ENCODE measurements around the gene PARVA.

PARVA gene

DNA sequence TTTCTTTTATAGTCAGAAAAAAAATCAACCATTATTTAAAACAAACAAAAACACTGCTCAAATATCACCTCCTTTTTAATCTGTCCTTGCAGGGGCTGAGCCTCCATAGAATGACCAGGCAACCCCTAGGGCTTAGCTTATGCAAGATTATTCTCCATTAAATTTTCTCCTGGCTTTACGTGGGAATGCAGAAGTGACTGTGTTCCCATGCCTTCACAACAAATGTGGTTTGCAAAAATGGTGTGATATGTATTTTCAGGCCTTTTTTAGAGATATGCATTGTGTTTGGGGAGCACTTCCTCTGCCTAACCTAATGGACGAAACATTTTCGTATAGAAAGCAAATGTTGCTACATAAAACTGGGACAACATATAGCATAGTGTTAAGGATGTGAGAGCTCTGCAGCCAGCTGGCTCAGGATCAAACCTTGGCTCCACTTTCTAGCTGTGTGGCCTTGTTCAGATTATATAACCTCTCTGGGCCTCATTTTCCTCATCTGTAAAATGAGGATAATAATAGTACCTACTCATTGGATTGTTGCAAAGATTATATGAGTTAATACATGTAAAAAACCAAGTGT, 82.6 kb downstream of the PARVA start:
- DNase-seq = peak; percentile 60

DNA sequence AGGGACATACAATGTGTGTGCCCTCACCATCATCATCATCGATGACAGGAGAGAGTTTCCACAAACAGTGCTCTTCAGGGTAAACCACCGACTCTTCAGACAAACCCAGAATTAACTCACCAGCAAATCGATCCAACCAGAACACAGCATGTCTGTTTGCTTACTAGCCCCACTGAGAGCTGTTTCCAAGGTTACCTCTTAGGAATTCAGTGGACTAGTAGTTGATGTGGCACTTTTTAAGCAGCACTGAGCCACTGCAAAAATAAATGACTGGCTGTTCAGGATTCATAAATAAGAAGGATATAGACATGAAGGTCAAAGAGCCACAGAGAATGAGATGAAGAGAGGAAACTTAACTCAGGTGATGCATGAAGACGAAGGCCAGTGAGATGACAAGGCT, 83.1 kb downstream of the PARVA start:
- DNase-seq = peak; percentile 57

DNA sequence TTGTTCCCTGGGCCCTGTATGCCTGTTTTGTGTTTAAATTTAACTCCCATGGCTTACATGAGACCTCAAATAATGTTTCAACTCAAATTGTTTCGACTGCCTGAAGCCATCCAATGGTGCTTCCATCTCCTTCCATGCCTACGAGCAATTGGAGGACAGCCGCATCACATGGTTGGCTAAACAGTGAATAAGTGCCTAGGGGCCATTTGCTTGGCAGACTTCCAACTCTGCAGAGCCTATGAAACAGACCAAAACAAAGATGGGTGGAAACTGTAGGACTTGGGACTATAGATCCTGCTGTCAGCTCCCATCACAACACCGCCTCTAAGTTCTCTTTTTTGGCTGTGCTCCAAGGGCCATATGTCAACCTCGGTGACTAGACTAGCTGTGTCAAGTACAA, 84.1 kb downstream of the PARVA start:
- no peak for DNase-seq

DNA sequence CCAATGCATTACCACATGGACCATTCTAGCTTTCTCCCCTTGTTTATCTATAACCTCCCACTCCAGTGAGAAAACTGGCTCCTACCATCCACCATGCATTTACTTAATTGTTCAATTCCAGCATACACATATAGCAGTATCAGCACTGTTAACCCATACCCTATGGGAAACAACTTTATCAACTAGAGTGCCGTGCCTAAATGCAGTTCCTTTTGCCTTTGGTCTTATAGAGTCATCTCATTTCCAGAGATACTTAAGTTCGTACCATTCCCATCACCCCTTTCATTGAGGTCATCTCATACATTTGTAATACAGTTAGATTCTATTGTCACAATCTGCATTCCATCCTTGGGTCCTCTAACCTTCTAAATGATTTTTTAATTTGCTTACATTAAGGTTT, 86.9 kb downstream of the PARVA start:
- no peak for DNase-seq

DNA sequence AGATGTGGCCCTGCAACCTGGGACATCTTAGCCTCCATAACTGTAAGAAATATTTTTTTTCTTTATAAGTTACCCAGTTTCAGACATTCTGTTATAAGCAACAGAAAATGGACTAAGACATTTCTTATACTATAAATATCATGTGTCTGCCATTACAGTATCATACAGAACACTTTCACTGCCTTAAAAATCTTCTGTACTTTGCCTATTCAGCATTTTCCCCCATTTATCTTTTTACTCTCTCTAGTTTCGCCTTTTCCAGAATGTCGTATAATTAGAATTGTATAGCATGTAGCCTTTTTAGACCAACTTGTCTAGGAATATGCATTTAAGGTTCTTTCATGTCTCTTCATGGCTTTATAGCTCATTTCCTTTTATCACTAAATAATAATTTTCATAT, 88.0 kb downstream of the PARVA start:
- no peak for DNase-seq

DNA sequence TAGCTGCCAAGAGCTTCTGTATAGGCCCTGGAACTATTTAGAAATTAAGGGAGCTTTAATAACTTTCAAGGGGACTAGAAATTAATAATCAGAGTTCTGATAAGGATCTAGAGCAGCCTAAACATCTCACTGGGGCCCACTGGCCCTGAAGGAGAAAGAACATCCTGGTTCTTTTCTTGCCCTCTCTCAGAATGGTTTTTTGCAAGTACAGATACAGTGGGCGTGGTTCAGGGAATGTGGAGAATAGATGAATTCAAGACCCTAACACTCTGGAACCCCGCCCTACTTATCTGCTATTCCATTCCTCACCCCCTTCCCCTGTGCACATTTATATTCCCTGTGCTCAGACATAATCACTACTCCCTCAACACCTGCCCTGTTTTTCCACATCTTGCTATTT, 90.2 kb downstream of the PARVA start:
- no peak for DNase-seq

DNA sequence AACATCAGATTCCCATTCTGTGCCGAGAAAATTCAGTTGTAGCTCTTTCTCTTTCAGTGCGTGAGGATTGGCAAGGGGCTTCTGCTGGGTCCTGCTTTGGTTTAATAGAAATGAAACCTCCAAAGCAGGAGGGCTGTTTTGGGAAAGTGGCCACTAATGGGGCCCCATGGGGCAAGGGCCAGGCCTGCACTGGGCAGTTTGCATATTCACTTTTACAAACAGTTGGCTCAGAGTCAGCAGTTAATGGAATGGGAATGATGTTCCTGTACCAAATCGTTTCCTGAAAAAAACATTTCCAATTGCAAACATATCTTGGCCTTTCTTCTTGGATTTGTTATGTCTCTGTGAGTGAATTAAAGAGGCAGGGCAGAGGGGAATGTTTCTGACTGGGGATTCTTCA, 92.1 kb downstream of the PARVA start:
- DNase-seq = peak; percentile 24

DNA sequence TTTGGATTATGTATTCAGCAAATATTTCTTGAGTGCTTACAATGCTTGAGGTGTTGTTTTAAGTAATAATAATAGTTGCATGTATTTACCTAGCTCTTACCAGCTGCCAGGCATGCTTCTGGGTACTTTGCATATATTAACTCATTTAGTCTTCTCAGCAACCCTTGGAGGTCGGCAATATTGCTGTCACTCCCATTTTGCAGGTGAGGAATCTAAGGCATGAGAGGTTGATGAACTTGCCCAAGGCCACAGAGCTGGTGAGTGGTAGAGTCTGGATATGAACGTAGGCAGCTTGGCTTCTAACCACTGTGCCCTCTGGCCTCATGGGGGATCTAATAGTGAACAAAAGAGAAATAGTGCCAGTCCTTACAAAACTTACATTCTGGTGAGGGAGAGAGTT, 92.9 kb downstream of the PARVA start:
- DNase-seq = no peak

DNA sequence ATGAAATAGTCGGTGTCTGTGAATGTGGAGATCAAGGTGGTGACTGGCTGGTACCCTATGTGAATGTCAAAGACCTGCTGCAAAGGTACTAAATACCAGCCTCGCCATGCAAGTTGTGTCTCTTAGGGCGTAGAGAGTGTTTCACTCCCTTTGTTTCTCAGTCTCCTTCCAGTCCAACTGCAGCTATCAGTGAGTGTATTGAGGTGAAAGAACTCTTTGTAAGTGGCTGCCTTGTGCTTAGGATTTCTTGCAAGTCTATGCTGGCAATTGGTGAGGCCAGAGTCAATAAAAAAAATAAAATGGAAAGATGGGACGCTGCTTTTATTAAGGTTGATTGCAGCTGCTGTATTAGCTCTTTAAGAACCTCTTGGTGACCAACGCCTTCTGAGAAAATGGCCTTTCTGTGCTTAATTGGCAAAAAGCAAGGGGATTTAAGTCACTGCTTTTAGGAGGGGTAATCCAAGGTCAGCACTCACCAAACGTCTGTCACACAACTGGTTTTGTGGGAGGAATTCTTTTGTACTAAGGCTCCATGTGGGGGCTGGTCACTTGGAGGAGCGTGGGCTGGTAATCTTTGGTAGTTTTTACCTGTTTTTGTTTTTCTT, 95.1 kb downstream of the PARVA start:
- DNase-seq = no peak

DNA sequence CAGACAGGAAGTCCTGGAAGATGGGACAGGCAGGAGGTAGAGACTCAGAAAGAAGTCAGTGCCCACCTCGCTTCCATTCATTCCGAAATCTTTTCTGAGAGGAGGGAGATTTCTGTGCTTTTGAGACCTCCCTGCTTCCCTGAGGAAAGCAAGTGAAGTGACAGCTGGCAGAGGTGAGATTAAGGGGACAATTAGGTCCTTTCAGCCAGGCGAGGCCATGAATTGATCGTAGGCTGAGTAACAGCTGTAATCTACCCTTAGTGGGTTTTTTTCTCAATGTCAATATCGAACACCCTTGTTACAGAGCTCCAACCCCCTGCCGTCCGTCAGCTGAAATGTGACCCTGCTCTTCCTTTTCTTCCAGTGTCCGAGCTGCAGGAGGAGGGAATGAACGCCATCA, 96.0 kb downstream of the PARVA start:
- DNase-seq = no peak

DNA sequence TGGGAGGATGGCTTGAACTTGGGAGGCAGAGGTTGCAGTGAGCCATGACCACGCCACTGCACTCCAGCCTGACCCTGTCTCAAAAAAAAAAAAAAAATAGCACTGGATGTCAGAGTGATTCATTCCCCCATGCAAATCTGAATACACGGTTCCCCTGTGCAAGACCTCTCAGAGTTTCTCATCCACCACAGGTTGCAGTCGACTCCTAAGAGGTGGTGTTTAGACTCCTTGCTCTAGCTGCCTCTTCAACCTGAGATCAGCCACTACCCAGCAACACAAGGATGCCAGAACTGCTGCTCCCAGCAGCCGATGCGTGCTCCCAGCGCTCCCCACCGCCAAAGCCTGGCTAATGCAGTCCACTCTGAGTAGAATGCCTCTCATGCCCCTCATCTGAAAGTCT, 97.5 kb downstream of the PARVA start:
- no peak for DNase-seq

DNA sequence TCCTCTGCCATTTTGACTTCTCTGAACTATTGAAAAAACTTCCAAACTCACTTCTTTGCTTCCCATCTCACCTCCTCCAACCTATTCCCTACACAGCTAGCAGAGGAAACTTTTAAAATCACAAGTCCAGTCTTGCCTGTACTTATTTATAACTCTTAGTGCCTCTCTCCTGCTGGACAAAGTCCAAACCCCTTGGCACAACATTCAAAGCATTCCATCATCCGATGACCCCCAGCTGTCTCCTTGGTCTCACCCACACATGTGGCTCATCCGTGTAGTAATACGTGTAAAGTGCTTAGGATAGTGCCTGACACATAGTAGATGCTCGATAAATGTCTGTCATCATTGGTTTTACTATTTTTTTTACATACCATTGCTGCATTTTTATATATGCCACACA, 101.4 kb downstream of the PARVA start:
- DNase-seq = peak; percentile 80

DNA sequence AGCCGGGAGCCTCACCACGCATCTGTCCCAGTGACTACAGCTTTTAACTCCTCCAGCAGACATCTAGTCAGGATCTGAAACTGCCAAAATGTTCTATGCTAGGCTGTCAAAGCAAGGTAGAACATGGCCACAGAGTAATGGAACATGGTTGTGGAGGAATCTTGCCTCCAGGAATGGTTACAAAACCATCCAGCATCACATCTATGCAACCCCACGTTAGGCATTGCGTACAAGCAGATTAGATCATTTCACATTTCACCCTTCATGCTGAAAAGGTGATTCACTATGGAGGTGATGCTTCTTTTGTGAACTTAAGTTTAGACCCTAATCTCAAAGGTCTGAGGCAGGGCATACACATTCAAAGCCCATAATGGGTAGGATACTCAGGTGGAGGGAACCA, 103.0 kb downstream of the PARVA start:
- no peak for DNase-seq

DNA sequence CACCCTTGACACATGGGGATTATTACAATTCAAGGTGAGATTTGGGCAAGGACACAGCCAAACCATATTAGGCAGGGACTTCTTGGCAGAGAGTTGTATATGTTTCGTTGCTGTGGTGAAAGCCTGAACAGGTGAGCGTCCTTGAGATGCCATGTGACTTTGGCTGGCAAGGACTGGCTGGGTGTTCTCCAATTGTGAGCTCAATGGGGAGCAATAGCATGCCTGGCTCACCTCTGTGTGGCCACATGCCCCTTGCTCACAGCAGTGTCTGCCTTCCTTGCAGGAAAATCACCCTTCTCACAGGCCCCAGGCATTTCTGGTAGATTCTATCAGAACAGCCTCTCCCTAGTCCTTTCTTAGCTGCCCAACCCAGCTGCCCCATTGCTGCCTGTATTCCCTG, 105.5 kb downstream of the PARVA start:
- DNase-seq = no peak

DNA sequence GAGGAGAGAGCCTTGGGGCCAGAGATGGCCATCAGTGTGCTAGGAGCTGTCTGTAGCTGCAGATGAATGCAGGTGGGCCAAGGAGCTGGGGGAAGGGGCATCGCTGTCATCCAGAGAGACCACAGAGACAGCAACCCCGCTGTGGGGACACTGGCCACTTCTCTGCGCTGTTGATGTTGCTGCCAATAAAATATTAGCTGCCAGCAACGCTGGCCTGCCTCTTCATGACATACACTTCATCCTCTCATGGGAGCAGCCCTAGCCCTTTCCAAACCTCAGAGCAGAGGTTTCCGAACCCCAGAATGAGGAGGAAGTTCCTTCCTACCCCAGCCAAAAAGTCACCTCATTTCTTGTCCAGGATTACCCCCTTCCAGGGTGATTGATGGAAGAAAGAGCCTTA, 106.2 kb downstream of the PARVA start:
- no peak for DNase-seq

DNA sequence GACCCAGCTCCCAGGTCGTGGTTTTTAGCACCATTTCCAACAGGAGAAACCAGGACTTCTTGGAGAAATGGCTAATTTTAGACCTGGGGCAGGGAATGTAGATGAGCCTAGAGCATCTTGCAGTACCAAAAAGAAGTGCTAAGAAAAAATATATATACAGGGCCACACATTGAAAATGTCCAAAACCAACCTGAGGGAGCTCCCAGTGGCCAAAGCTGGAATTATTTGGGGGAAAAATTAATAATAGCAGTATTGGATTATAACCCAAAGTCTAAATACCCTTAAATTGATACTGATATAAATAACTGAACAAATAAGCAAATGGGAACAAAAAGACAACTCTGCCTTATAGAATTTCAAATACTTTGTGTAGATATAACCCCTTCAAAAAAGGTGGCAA, 108.0 kb downstream of the PARVA start:
- DNase-seq = no peak

DNA sequence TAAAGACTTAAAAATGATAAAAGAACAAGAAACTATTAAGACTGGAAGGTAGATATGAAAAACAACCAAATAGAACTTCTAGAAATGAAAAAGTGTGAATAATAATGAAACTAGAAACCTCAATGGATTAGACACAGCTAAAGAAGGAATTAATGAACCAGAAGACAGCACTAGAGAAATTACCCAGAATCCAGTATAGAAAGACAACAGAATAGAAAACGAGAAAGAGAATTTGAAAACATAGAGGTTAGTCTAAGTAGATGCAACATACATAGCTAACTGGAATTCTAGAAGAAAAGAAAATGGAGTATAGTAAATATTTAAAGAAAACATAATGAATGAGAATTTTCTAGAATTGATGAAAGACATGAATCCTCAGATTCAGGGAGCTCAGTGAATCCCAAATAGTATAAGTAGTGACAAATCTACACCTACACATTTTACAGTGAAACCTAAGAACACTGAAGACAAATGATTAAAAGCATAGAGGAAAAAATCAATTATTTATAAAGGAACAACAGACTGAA, 111.9 kb downstream of the PARVA start:
- no peak for DNase-seq

DNA sequence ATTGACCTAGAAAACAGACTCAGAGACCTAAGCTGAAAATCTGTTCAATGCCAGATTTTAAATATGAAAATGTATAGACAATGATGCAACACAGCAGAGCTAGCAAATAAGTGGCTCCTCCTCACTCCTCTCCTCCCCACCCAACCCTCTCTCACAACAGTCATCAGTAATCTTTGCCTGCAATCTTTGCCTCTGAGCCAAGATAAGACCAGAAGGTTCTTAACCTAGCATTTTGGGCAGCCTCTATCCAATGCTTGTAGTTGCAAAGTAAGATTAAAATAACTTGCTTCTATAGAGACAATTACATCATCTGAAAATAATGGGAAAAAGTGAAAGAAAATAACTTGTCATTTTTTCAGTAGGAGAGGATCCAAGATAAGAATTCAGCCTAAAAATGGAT, 117.3 kb downstream of the PARVA start:
- DNase-seq = peak; percentile 83

DNA sequence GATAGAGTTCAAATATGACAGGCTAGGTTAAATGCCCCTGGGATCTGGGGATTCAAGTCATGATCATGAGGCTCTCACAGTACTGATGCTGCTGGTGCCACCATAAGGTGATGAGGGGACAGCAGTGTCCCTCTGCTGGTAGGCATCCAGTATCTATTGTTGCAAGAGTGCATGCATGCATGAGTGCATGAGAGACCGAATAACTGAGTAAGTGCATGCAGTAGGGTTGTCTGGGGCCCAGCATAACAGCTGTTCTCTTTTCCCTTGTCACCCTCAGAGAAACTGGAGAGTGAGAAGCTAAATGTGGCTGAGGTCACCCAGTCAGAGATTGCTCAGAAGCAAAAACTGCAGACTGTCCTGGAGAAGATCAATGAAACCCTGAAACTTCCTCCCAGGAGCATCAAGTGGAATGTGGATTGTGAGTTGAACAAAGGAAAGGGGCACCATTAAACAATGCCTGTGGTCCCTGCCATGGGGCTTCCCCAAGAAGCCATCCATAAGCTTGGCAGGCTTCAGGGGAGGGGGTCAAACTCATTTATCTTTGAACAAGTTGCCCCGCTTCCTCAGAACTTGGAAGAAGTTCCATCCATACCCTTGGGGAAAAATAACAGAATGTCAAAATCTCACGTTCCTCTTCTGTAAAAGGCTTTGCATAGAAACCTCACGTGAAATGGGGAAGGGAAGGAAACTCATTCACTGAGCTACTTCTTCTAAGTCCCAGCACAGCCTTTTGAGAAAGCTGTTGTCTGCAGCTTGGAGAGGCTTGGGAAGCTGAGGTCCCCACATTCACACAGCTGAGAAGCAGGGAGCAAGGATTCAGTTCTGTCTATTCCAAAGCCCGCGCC, 119.0 kb downstream of the PARVA start:
- DNase-seq = no peak

DNA sequence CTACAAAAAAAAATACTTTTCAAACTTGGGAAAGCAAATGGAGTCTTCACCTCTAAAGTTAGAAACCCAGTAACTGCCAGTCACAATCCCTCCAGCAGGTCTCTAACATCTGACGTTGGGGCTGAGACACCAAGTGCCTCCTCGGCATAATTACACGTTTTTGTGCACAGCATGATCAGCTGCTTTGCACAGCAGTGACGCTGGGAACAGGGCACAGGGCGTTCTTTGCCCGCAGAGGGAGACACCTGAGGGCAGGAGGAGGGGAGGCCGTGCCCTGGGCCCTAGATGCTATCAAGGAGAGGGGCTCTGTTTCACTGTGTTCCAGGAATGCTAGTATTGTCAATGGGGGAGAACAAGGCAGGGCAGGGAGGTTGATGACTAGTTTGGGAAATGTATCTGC, 120.1 kb downstream of the PARVA start:
- no peak for DNase-seq

DNA sequence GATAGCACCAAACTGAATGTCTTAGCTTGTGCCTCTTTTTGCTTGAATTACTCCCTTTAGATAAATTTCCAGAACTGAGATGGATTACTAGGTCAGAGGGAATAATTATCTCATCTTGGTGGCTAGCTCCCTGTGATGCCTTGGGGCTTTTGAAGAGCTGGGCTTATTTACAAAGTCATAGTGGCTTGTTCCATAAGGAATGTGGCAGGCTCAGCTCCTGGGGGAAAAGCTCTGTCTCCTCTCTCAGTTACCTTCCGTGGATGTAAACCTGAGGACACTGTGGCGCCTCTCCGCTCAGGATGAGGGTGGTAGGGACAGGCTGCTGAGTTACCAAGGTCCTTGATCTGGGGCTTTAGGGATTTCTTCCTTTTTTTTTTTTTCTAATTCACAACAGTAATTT, 121.7 kb downstream of the PARVA start:
- DNase-seq = no peak

DNA sequence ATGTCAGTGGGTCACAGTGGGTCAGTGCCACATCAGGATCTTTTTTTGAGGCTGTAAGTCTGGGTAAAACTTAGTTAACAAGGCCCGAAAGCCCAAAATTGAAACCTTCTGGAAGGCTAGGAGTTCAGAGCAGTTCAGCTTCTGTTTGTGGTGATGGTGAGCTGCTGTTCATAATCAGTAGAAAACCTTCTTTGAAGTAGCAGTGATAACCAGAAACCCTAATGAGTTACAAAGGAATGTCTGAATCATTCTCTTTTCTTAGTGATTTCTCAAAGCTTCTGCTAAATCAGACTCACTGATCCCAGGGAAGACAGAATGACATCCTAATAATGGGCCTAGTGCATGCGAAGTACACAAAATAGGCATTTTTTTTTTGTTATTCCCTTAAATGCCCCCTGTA, 124.7 kb downstream of the PARVA start:
- DNase-seq = peak; percentile 36

DNA sequence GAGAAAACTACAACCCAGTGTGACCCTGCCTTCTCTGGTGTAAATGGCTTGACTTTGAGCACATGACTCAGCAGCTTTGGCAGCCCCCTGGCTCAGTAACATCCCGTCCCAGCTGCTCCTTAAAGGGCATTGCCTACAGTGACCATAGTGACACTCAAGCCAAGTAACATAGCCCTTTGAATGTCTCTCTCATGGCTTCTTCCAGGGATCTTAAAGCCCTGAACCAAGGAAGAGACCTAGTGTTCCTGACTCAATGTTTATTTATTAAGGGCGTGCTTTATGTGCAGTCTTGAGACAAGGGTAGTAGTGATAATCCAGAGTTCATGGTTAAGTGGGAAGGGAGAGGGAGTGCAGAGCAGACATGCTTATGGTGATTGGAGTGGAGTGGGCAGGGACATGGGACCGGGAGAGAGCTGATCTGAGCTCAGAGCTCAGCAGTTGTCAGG, 125.7 kb downstream of the PARVA start:
- no peak for DNase-seq

DNA sequence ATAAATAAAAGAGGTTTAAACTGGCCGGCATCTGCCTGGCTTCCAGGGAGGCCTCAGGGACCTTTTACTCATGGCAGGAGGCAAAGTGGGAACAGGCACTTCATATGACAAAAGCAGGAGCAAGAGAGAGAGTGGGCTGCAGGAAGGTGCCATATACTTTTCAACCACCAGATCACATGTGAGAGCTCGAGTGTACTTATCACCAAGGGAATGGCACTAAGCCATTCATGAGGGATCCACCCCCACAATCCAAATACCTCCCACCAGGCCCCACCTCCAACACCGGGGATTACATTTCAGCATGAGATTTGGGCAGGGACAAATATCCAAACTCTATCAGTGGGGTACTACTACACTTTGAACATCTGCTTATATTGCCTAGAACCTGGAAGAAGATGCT, 126.5 kb downstream of the PARVA start:
- DNase-seq = no peak
